ENCODE measurements around the gene DDR2. TPM values are rescaled to one million over a fixed set of nuclear protein-coding genes. Genes with fewer than 3 reads are reported as not detected.
"Not testable (repeated sequence)": the region's sequence is repeated elsewhere in the genome, so short reads cannot be mapped to it uniquely, and the experiment has no call there.

DDR2 gene
- total RNA-seq, 2 experiments from 2014 or later: 0.02 to 0.35 TPM

GRCh38 chr1:162728573-162728972 is 96.3 kb downstream of the DDR2 start:
- no peak overlapping the region for H3K4me3 Mint-ChIP-seq
- DNase-seq: no peak
- no peak overlapping the region for H3K27ac Mint-ChIP-seq
- H3K9me3 Mint-ChIP-seq: no peaks in the 10 kb centered on the region
- H3K36me3 Mint-ChIP-seq (ENCODE audit: low read depth): no peaks in the 10 kb centered on the region
- CTCF ChIA-PET: no interaction called here
- POLR2A ChIA-PET: no interaction called here
- no peaks in the 10 kb centered on the region for H3K27me3 Mint-ChIP-seq
- H3K4me1 Mint-ChIP-seq: no peaks in the 10 kb centered on the region

- H3K27me3 Mint-ChIP-seq; DNase-seq; H3K36me3 Mint-ChIP-seq (ENCODE audit: low read depth); POLR2A ChIA-PET; H3K4me1 Mint-ChIP-seq; H3K4me3 Mint-ChIP-seq; H3K9me3 Mint-ChIP-seq; CTCF ChIA-PET; H3K27ac Mint-ChIP-seq: not testable (repeated sequence)
Observed at GRCh38 chr1:162729195-162729774, 97.0 kb downstream of the DDR2 start.

DNA sequence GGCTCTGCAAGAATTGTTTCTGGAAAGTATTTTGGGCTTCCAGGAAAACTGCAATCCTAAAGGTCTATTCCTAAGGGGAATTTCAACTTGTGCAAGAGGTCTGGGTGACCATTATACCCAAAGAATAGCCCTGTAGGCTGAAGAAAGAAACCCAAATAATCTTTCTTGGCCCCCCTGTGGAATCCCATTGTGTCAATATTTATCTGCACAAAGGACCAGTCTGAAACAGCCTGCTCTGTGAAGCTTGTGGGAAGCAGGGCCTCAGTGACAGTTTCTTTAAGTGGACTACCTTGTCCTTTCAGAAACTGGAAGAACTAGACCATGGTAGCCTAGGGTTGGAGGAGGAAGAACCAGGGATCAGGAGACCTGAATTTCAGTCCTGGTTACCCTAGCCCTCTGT is 99.8 kb downstream of the DDR2 start:
- H3K9me3 Mint-ChIP-seq: no peaks in the 10 kb centered on the region
- no peak for DNase-seq
- ChIA-PET CTCF (no interaction called here), POLR2A (no interaction called here)
- no peaks in the 10 kb centered on the region for H3K4me1 Mint-ChIP-seq
- H3K36me3 Mint-ChIP-seq (ENCODE audit: low read depth): no peaks in the 10 kb centered on the region
- no peak overlapping the region for H3K4me3 Mint-ChIP-seq
- H3K27ac Mint-ChIP-seq: no peak overlapping the region
- H3K27me3 Mint-ChIP-seq: no peaks in the 10 kb centered on the region

GRCh38 chr1:162732566-162733335 is 100.5 kb downstream of the DDR2 start:
- H3K36me3 Mint-ChIP-seq (ENCODE audit: low read depth): no peaks in the 10 kb centered on the region
- H3K27ac Mint-ChIP-seq: no peak overlapping the region
- H3K27me3 Mint-ChIP-seq: no peaks in the 10 kb centered on the region
- H3K4me3 Mint-ChIP-seq: no peak overlapping the region
- no peaks in the 10 kb centered on the region for H3K4me1 Mint-ChIP-seq
- ChIA-PET CTCF (no interaction called here), POLR2A (no interaction called here)
- no peak for DNase-seq
- H3K9me3 Mint-ChIP-seq: no peaks in the 10 kb centered on the region

GRCh38 chr1:162733336-162733590 is 101.0 kb downstream of the DDR2 start:
- POLR2A ChIA-PET: no interaction called here
- H3K27ac Mint-ChIP-seq: no peak overlapping the region
- no peak for DNase-seq
- H3K4me1 Mint-ChIP-seq: no peaks in the 10 kb centered on the region
- H3K27me3 Mint-ChIP-seq: no peaks in the 10 kb centered on the region
- H3K9me3 Mint-ChIP-seq: no peaks in the 10 kb centered on the region
- H3K36me3 Mint-ChIP-seq (ENCODE audit: low read depth): no peaks in the 10 kb centered on the region
- CTCF ChIA-PET: no interaction called here
- no peak overlapping the region for H3K4me3 Mint-ChIP-seq

DNA sequence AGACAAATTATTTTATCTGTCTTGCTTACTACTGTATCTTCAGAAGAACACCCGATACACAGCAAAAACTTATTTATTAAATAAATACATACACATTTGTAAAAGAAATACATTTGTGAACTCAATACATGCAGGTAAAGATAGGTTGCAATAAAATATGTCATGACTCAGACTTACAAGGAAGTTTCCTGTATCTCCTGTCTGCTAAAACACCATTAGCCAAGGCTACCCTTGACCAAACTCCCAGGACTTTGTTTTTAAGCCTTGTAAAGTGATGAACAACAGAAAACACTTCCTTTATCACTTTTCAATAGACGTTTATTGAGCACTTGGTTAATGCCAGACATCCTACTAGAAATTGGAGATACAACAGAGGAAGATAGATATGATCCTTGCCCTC is 101.8 kb downstream of the DDR2 start:
- no peak for DNase-seq
- ChIA-PET POLR2A (no interaction called here), CTCF (no interaction called here)
- Mint-ChIP-seq H3K36me3 (ENCODE audit: low read depth) (no peaks in the 10 kb centered on the region), H3K4me3 (no peak overlapping the region), H3K27me3 (no peaks in the 10 kb centered on the region), H3K27ac (no peak overlapping the region), H3K9me3 (no peaks in the 10 kb centered on the region), H3K4me1 (no peaks in the 10 kb centered on the region)

GRCh38 chr1:162736184-162736583 is 103.9 kb downstream of the DDR2 start:
- CTCF ChIA-PET: no interaction called here
- POLR2A ChIA-PET: no interaction called here
- Mint-ChIP-seq H3K27ac (no peak overlapping the region), H3K9me3 (no peaks in the 10 kb centered on the region), H3K36me3 (ENCODE audit: low read depth) (no peaks in the 10 kb centered on the region), H3K27me3 (no peaks in the 10 kb centered on the region), H3K4me3 (no peak overlapping the region), H3K4me1 (no peaks in the 10 kb centered on the region)
- no peak for DNase-seq

DNA sequence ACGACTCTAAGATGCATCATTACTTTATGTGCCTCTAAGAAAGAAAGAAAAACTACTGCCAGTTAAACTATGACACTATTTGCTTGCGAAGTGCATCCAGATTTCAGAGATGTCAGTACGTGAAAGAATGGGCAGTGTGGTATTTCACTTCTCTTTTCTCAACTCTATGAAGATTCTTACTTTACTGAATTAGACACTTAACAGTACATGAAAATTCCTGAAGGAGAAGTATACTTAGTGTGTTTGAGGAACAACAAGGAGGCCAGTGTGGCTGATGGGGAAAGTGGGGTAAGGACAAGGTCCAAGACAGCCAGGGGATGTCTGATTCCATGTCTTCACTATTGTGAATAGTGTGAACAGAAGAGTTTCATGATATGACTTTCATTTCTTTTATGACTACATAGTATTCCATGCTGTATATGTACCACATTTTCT is 104.4 kb downstream of the DDR2 start:
- no peaks in the 10 kb centered on the region for H3K4me1 Mint-ChIP-seq
- H3K27me3 Mint-ChIP-seq: no peaks in the 10 kb centered on the region
- no peak overlapping the region for H3K27ac Mint-ChIP-seq
- POLR2A ChIA-PET: no interaction called here
- H3K36me3 Mint-ChIP-seq (ENCODE audit: low read depth): no peaks in the 10 kb centered on the region
- CTCF ChIA-PET: no interaction called here
- no peak for DNase-seq
- no peaks in the 10 kb centered on the region for H3K9me3 Mint-ChIP-seq
- H3K4me3 Mint-ChIP-seq: no peak overlapping the region

DNA sequence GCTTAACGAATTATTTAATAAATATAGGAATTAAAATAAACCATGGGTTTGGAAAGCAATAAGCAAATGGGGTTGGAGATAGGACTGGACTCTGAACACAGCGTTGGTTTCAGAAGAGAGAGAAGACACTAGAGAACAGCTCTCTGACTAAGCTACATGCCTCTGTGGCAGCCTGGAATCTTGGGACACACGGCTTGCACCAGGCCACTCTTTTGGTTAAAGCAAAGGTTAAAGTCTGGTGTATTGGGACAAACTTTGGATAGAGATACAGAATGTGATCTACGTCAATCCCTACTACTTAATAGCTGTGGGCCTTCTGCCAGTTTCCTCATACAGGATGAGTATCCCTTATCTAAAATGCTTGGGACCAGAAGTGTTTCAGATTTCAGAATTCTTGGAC is 108.5 kb downstream of the DDR2 start:
- DNase-seq: no peak
- no peak overlapping the region for H3K27ac Mint-ChIP-seq
- no peaks in the 10 kb centered on the region for H3K4me1 Mint-ChIP-seq
- ChIA-PET CTCF (no interaction called here), POLR2A (no interaction called here)
- no peak overlapping the region for H3K4me3 Mint-ChIP-seq
- H3K36me3 Mint-ChIP-seq (ENCODE audit: low read depth): no peaks in the 10 kb centered on the region
- H3K27me3 Mint-ChIP-seq: no peaks in the 10 kb centered on the region
- H3K9me3 Mint-ChIP-seq: no peaks in the 10 kb centered on the region

DNA sequence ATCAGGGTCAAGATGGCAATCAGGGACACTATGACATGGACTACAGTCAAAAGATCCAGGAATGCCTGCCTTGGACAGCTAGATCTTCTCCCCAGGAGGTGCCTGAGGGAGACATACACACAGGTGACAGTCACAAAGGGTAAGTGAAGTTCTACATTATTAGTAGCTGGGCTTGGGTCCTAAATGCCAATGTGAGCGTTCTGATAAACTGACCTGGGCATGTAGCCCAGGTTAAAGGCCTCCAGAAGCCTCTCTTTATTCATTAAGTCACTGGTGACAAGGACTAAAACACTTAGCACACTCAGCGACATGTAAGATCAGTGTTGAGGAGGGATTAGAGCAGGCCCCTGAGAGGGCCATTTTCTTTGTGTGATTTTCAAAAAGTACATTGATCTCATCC is 109.3 kb downstream of the DDR2 start:
- H3K36me3 Mint-ChIP-seq (ENCODE audit: low read depth): no peaks in the 10 kb centered on the region
- no peaks in the 10 kb centered on the region for H3K27me3 Mint-ChIP-seq
- no peaks in the 10 kb centered on the region for H3K9me3 Mint-ChIP-seq
- no peaks in the 10 kb centered on the region for H3K4me1 Mint-ChIP-seq
- no peak overlapping the region for H3K4me3 Mint-ChIP-seq
- no peak for DNase-seq
- ChIA-PET POLR2A (no interaction called here), CTCF (no interaction called here)
- H3K27ac Mint-ChIP-seq: no peak overlapping the region

DNA sequence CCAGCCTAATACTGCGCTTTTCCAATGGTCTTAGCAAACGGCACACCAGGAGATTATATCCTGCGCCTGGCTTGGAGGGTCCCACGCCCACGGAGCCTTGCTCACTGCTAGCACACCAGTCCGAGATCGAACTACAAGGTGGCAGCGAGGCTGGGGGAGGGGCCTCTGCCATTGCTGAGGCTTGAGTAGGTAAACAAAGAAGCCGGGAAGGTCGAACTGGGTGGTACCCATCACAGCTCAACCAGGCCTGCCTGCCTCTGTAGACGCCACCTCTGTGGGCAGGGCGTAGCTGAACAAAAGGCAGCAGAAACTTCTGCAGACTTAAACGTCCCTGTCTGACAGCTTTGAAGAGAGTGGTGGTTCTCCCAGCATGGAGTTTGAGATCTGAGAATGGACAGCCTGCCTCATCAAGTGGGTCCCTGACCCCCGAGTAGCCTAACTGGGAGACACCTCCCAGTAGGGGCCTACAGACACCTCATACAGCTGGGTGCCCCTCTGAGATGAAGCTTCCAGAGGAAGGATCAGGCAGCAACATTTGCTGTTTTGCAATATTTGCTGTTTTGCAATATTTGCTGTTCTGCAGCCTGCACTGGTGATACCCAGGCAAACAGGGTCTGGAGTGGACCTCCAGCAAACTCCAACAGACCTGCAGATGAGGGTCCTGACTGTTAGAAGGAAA is 114.1 kb downstream of the DDR2 start:
- H3K4me1 Mint-ChIP-seq; H3K36me3 Mint-ChIP-seq (ENCODE audit: low read depth); DNase-seq; H3K4me3 Mint-ChIP-seq; CTCF ChIA-PET; H3K9me3 Mint-ChIP-seq; H3K27ac Mint-ChIP-seq; POLR2A ChIA-PET: not testable (repeated sequence)
- peaks cover 12% of the 10 kb centered on the region for H3K27me3 Mint-ChIP-seq

- H3K36me3 Mint-ChIP-seq (ENCODE audit: low read depth): no peaks in the 10 kb centered on the region
Observed at GRCh38 chr1:162753001-162753658, 120.9 kb downstream of the DDR2 start.

DNA sequence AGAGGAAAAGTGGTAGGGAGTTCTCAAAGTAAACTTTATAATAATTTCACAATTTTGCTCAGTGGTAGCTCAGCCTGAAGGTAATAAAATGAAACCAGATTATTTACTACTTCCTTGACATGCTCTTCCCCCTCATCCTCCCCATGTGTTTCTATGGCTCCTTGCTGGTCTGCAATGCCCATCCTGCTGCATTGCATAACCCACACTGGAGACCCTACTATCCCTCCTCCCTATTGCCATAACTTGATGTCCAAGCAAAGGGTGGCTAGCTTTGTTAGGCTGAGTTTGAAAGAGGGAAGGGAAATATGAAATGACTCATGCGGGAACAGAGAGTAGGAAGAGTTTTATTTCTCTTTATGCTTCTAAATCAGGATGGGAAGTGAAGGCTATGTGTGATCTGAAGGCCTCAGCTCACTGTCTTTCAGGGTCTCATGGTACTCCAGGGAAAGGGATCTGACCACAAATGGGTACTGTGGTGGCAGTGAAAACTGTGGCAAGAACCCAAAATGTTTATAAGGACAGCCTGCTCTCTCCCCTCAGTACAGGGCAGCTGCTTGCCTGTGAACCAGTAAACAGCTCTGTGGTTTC is 121.8 kb downstream of the DDR2 start:
- Mint-ChIP-seq H3K27ac (no peak overlapping the region), H3K36me3 (ENCODE audit: low read depth) (no peaks in the 10 kb centered on the region), H3K9me3 (peaks cover 2% of the 10 kb centered on the region), H3K4me3 (no peak overlapping the region), H3K4me1 (no peaks in the 10 kb centered on the region), H3K27me3 (peaks cover 6% of the 10 kb centered on the region)
- POLR2A ChIA-PET: no interaction called here
- no peak for DNase-seq
- CTCF ChIA-PET: no interaction called here

More at GRCh38 chr1:162753001-162753658, 120.9 kb downstream of the DDR2 start:
- H3K4me3 Mint-ChIP-seq: no peak overlapping the region
- no peaks in the 10 kb centered on the region for H3K4me1 Mint-ChIP-seq
- ChIA-PET CTCF (no interaction called here), POLR2A (no interaction called here)
- no peak for DNase-seq
- H3K27ac Mint-ChIP-seq: no peak overlapping the region
- peaks cover 9% of the 10 kb centered on the region for H3K27me3 Mint-ChIP-seq
- peaks cover 2% of the 10 kb centered on the region for H3K9me3 Mint-ChIP-seq
